BE2C (cell line): Measurements from ENCODE around the gene MLPH.

Experiments used
- DNase-seq: peaks from one replicate; pipeline ENCODE4 v3.0.0-alpha.2; 2020
- H3K27me3 ChIP-seq: fragments of 250-450 bp; sonication (Bioruptor Pico); 2 replicates; pipeline ENCODE4 v1.5.1; 2020; ENCODE audit warnings: mild to moderate bottlenecking
- H3K36me3 ChIP-seq: fragments of 250-450 bp; sonication (Bioruptor Pico); 2 replicates; pipeline ENCODE4 v1.5.1; 2020; ENCODE audit warnings: mild to moderate bottlenecking
- H3K4me1 ChIP-seq: fragments of 250-450 bp; sonication (Bioruptor Pico); 2 replicates; pipeline ENCODE4 v1.5.1; 2020
- H3K4me3 ChIP-seq: 2 replicates; pipeline ENCODE4 v1.5.1; 2011; ENCODE audit warnings: low read depth, low read length
- H3K9me3 ChIP-seq: fragments of 250-450 bp; sonication (Bioruptor Pico); 2 replicates; pipeline ENCODE4 v1.5.1; 2020
- TF ChIP-seq, protein P1 (sequence below): IDR thresholded peaks from 2 replicates; pipeline ENCODE4 v1.5.1; 2012; ENCODE audit warnings: mild to moderate bottlenecking, low read depth, low read length

MLPH gene

GRCh38 chr2:237511433-237511832, 24.4 kb downstream of the MLPH start:
- Histone ChIP-seq H3K9me3 (no peaks in the 10 kb centered on the region), H3K27me3 (no peaks in the 10 kb centered on the region; the same call in 1 of the 2 replicates), H3K4me3 (no peak overlapping the region), H3K36me3 (no peaks in the 10 kb centered on the region), H3K4me1 (no peaks in the 10 kb centered on the region)
- TF ChIP-seq, protein P1, sequence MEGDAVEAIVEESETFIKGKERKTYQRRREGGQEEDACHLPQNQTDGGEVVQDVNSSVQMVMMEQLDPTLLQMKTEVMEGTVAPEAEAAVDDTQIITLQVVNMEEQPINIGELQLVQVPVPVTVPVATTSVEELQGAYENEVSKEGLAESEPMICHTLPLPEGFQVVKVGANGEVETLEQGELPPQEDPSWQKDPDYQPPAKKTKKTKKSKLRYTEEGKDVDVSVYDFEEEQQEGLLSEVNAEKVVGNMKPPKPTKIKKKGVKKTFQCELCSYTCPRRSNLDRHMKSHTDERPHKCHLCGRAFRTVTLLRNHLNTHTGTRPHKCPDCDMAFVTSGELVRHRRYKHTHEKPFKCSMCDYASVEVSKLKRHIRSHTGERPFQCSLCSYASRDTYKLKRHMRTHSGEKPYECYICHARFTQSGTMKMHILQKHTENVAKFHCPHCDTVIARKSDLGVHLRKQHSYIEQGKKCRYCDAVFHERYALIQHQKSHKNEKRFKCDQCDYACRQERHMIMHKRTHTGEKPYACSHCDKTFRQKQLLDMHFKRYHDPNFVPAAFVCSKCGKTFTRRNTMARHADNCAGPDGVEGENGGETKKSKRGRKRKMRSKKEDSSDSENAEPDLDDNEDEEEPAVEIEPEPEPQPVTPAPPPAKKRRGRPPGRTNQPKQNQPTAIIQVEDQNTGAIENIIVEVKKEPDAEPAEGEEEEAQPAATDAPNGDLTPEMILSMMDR = no peak
- no peak for DNase-seq

DNA sequence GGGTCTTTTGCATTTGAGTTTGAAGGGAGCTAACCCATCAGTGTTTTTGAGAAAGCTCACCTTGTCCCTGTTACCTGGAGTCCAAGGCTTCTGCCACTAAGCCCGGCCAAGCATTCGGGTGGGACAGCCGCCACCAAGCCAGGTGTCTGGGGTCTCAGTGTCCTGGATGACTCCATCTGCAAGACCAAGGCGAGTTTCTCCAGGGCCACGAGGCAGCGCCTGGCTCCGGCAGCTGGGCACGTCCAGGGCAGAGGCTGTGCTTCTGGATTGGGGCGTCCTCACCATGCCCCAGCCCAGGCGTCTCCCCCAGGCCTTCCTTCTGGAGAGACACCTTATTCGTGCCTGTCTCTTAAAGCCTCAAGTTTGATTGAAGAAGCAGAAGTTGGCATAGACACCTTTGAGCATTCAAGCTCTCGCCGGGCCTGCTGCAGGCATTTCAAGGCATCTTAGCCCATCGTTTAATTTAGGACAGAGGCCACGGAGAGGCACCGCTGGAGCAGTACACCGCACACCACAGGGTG, 24.9 kb downstream of the MLPH start:
- Histone ChIP-seq H3K36me3 (no peaks in the 10 kb centered on the region), H3K4me3 (no peak overlapping the region), H3K9me3 (no peaks in the 10 kb centered on the region), H3K4me1 (no peaks in the 10 kb centered on the region), H3K27me3 (no peaks in the 10 kb centered on the region; the same call in 1 of the 2 replicates)
- TF ChIP-seq, protein P1 = no peak
- no peak for DNase-seq

DNA sequence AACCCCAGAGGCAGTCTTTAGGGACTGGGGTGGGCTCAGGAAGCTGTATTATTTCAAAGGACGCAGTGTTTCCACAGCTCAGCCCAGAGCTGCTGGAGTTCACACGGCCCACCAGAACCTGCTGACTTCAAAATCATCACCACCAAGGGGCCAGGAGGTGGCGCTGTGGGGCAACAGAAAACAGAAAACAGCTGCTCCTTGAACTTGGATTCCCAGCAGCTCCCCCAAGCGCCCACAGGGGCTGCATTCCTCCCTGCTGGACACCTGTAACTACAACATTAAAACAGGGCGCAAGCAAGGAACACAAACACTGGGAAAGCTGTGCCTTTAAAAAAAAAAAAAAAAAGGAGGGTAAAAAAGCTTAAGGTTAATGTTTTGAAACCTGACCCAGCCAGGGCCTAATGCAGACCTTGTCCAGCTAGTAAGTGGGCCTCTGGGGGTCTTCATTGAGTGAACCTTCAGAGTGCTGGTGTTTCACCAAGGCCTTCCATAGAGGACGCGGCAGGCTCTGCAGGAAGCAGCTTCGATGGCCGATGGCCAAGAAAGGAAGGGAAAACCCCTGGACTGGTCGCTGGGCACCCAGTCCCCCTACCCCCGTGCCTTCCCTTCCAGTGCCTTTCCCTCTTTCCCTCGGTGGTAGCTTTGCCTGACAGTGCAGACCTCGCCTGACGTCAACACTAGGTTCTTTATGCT, 25.9 kb downstream of the MLPH start:
- Histone ChIP-seq H3K4me1 (no peaks in the 10 kb centered on the region), H3K4me3 (no peak overlapping the region), H3K36me3 (no peaks in the 10 kb centered on the region), H3K9me3 (no peaks in the 10 kb centered on the region), H3K27me3 (no peaks in the 10 kb centered on the region; the same call in 1 of the 2 replicates)
- DNase-seq = peak; percentile 87
- TF ChIP-seq, protein P1 = peak; percentile 94

- H3K27me3 ChIP-seq = no peaks in the 10 kb centered on the region; the same call in 1 of the 2 replicates
Measured at GRCh38 chr2:237513693-237514092, 26.6 kb downstream of the MLPH start.

GRCh38 chr2:237514474-237515130, 27.6 kb downstream of the MLPH start:
- Histone ChIP-seq H3K36me3 (no peaks in the 10 kb centered on the region), H3K4me3 (no peak overlapping the region), H3K27me3 (no peaks in the 10 kb centered on the region; the same call in 1 of the 2 replicates), H3K4me1 (no peaks in the 10 kb centered on the region), H3K9me3 (no peaks in the 10 kb centered on the region)
- TF ChIP-seq, protein P1 = no peak
- no peak for DNase-seq

More at GRCh38 chr2:237513693-237514092, 26.6 kb downstream of the MLPH start:
- no peaks in the 10 kb centered on the region for H3K4me1 ChIP-seq
- no peak for DNase-seq
- H3K9me3 ChIP-seq = no peaks in the 10 kb centered on the region
- no peak overlapping the region for H3K4me3 ChIP-seq
- no peaks in the 10 kb centered on the region for H3K36me3 ChIP-seq
- TF ChIP-seq, protein P1 = no peak

DNA sequence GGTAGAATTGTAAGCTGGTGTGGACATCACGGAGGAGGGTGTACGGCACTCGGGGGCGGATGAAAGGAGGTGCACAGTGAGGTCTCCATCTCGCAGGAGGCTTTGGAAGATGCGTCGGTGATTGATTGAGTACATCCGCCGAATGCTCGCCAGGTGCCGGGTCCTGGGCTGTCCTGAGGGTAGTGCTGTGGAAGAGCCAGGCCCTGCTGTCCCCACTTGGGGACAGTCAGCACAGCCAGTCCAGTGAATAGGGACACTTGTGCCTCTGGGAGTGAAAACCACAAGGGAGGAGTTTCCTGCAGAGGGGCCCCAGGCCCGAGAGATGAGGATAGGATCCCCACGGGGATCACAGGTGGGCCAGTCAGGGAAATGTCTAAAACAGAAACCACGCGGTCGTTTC, 28.1 kb downstream of the MLPH start:
- H3K36me3 ChIP-seq = no peaks in the 10 kb centered on the region
- no peak overlapping the region for H3K4me3 ChIP-seq
- H3K9me3 ChIP-seq = no peaks in the 10 kb centered on the region
- H3K4me1 ChIP-seq = no peaks in the 10 kb centered on the region
- no peaks in the 10 kb centered on the region; the same call in 1 of the 2 replicates for H3K27me3 ChIP-seq
- TF ChIP-seq, protein P1 = no peak
- no peak for DNase-seq
